Epithelial cell of prostate (primary cell): ENCODE measurements around the gene ZSWIM5.
"Not testable (repeated sequence)": the region's sequence is repeated elsewhere in the genome, so short reads cannot be mapped to it uniquely, and the experiment has no call there.

Experiments
- DNase-seq: peaks from one replicate; pipeline ENCODE4 v3.0.0-alpha.2; 2011; ENCODE audit warnings: low read depth, low spot score
- H3K27ac ChIP-seq: fragments of 450-650 bp; 2 replicates; pipeline ENCODE4 v1.5.1; 2017; ENCODE audit warnings: mild to moderate bottlenecking

The ZSWIM5 gene

GRCh38 chr1:45097944-45098343, 108.5 kb downstream of the ZSWIM5 start:
- DNase-seq, result no peak
- no peak overlapping the region for H3K27ac ChIP-seq

GRCh38 chr1:45097079-45097478, 109.3 kb downstream of the ZSWIM5 start:
- DNase-seq, result no peak
- H3K27ac ChIP-seq, result no peak overlapping the region

GRCh38 chr1:45095450-45095849, 111.0 kb downstream of the ZSWIM5 start:
- no peak overlapping the region for H3K27ac ChIP-seq
- no peak for DNase-seq

GRCh38 chr1:45094371-45094770, 112.0 kb downstream of the ZSWIM5 start:
- DNase-seq, result not testable (repeated sequence)

GRCh38 chr1:45093334-45093733, 113.1 kb downstream of the ZSWIM5 start:
- H3K27ac ChIP-seq, result no peak overlapping the region
- no peak for DNase-seq

More at GRCh38 chr1:45094371-45094770, 112.0 kb downstream of the ZSWIM5 start:
- not testable (repeated sequence) for H3K27ac ChIP-seq

- no peak for DNase-seq
- no peak overlapping the region for H3K27ac ChIP-seq
Observed at GRCh38 chr1:45089711-45090110, 116.7 kb downstream of the ZSWIM5 start.

GRCh38 chr1:45084562-45084961, 121.8 kb downstream of the ZSWIM5 start:
- DNase-seq, result no peak
- no peak overlapping the region for H3K27ac ChIP-seq

- no peak for DNase-seq
- H3K27ac ChIP-seq, result no peak overlapping the region
Observed at GRCh38 chr1:45079533-45079932, 126.9 kb downstream of the ZSWIM5 start.

- not testable (repeated sequence) for DNase-seq
Observed at GRCh38 chr1:45076959-45077358, 129.4 kb downstream of the ZSWIM5 start.

GRCh38 chr1:45071567-45071966, 134.8 kb downstream of the ZSWIM5 start:
- DNase-seq, result no peak
- H3K27ac ChIP-seq, result no peak overlapping the region

More at GRCh38 chr1:45076959-45077358, 129.4 kb downstream of the ZSWIM5 start:
- not testable (repeated sequence) for H3K27ac ChIP-seq

GRCh38 chr1:45067806-45068205, 138.6 kb downstream of the ZSWIM5 start:
- no peak for DNase-seq
- no peak overlapping the region for H3K27ac ChIP-seq

GRCh38 chr1:45065083-45065482, 141.3 kb downstream of the ZSWIM5 start:
- no peak for DNase-seq
- no peak overlapping the region for H3K27ac ChIP-seq

GRCh38 chr1:45062463-45062862, 143.9 kb downstream of the ZSWIM5 start:
- not testable (repeated sequence) for DNase-seq, H3K27ac ChIP-seq

GRCh38 chr1:45059829-45060228, 146.6 kb downstream of the ZSWIM5 start:
- H3K27ac ChIP-seq, result no peak overlapping the region
- no peak for DNase-seq

GRCh38 chr1:45057542-45057941, 148.9 kb downstream of the ZSWIM5 start:
- no peak for DNase-seq
- no peak overlapping the region for H3K27ac ChIP-seq

GRCh38 chr1:45051005-45051772, 155.2 kb downstream of the ZSWIM5 start:
- no peak for DNase-seq
- no peak overlapping the region for H3K27ac ChIP-seq

- DNase-seq, result no peak
- no peak overlapping the region for H3K27ac ChIP-seq
Observed at GRCh38 chr1:45047032-45047431, 159.4 kb downstream of the ZSWIM5 start.

GRCh38 chr1:45044916-45045315, 161.5 kb downstream of the ZSWIM5 start:
- no peak overlapping the region for H3K27ac ChIP-seq
- no peak for DNase-seq

- DNase-seq, result no peak
- H3K27ac ChIP-seq, result no peak overlapping the region
Observed at GRCh38 chr1:45043094-45043493, 163.3 kb downstream of the ZSWIM5 start.

GRCh38 chr1:45040297-45040696, 166.1 kb downstream of the ZSWIM5 start:
- DNase-seq, result no peak
- H3K27ac ChIP-seq, result no peak overlapping the region

- DNase-seq, result no peak
- H3K27ac ChIP-seq, result no peak overlapping the region
Observed at GRCh38 chr1:45038661-45039364, 167.6 kb downstream of the ZSWIM5 start.

GRCh38 chr1:45038240-45038639, 168.2 kb downstream of the ZSWIM5 start:
- no peak for DNase-seq
- no peak overlapping the region for H3K27ac ChIP-seq
